K562 treated with DMSO at 1 percent for 4 hours (cell line): Measurements from ENCODE around the gene ABCA9. TPM values are rescaled to one million over a fixed set of nuclear protein-coding genes. Genes with fewer than 3 reads are reported as not detected.

Experiments used
- total RNA-seq: library from RNA; unstranded; fragments of 300-600 nt; gene quantifications from 2 replicates; pipeline ENCODE4 v1.2.3, GENCODE V29; 2022; ENCODE audit not compliant: insufficient read depth

Gene ABCA9, protein sequence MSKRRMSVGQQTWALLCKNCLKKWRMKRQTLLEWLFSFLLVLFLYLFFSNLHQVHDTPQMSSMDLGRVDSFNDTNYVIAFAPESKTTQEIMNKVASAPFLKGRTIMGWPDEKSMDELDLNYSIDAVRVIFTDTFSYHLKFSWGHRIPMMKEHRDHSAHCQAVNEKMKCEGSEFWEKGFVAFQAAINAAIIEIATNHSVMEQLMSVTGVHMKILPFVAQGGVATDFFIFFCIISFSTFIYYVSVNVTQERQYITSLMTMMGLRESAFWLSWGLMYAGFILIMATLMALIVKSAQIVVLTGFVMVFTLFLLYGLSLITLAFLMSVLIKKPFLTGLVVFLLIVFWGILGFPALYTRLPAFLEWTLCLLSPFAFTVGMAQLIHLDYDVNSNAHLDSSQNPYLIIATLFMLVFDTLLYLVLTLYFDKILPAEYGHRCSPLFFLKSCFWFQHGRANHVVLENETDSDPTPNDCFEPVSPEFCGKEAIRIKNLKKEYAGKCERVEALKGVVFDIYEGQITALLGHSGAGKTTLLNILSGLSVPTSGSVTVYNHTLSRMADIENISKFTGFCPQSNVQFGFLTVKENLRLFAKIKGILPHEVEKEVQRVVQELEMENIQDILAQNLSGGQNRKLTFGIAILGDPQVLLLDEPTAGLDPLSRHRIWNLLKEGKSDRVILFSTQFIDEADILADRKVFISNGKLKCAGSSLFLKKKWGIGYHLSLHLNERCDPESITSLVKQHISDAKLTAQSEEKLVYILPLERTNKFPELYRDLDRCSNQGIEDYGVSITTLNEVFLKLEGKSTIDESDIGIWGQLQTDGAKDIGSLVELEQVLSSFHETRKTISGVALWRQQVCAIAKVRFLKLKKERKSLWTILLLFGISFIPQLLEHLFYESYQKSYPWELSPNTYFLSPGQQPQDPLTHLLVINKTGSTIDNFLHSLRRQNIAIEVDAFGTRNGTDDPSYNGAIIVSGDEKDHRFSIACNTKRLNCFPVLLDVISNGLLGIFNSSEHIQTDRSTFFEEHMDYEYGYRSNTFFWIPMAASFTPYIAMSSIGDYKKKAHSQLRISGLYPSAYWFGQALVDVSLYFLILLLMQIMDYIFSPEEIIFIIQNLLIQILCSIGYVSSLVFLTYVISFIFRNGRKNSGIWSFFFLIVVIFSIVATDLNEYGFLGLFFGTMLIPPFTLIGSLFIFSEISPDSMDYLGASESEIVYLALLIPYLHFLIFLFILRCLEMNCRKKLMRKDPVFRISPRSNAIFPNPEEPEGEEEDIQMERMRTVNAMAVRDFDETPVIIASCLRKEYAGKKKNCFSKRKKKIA (N-terminal part only)
- total RNA-seq, result not detected in 2 replicates

GRCh38 chr17:69060822-69061221 lies at the start of gene ABCA9:
Gene ABCA9 (minus strand): TSS chr17:69060927. CDS start chr17:69051126, 9,801 bp downstream.

GRCh38 chr17:68955181-68955841 lies 105.4 kb downstream of the ABCA9 start, which contains the start of gene ABCA8:
Gene ABCA8 (minus strand): TSS chr17:68955392. CDS start chr17:68942034, 13,358 bp downstream.

Other genes with a start within 250 kb of the ABCA9 start
- gene ABCA8, start 105.5 kb downstream of the ABCA9 start, total RNA-seq, result 8.7 and 10.1 TPM in 2 replicates
- gene ABCA6, start 81.0 kb upstream of the ABCA9 start, total RNA-seq, result 0.38 TPM in 1 of 2 replicates, not detected in the other
- not detected in 2 replicates for gene ABCA10, start 167.9 kb upstream of the ABCA9 start, total RNA-seq